Measurements from ENCODE around the gene TTYH3. TPM values are rescaled to one million over a fixed set of nuclear protein-coding genes. Genes with fewer than 3 reads are reported as not detected.

The TTYH3 gene
- total RNA-seq, 2 donors from 2014 or later: 145 to 152 TPM

GRCh38 chr7:2708547-2709310, 76.9 kb downstream of the TTYH3 start:
- peak; percentile 46 for DNase-seq
- Histone ChIP-seq H3K36me3 (ENCODE audit: control insufficient read depth, insufficient read depth, low read length) (no peaks in the 10 kb centered on the region), H3K27me3 (ENCODE audit: control insufficient read depth, insufficient read depth, low read length, poor library complexity, severe bottlenecking) (no peaks in the 10 kb centered on the region), H3K9ac (ENCODE audit: extremely low read depth, low read length, poor library complexity, severe bottlenecking) (no peak overlapping the region), H3K4me1 (ENCODE audit: control insufficient read depth, insufficient read depth, low read length) (no peaks in the 10 kb centered on the region), H3K4me3 (ENCODE audit: low read length) (no peak overlapping the region), H3K9me3 (ENCODE audit: control insufficient read depth, low read length) (no peaks in the 10 kb centered on the region), H3K27ac (ENCODE audit: low read depth, low read length) (no peak overlapping the region)
- Mint-ChIP-seq H3K27ac (no peak overlapping the region), H3K9me3 (no peaks in the 10 kb centered on the region), H3K36me3 (ENCODE audit: low read depth) (peaks cover 6% of the 10 kb centered on the region), H3K27me3 (ENCODE audit: insufficient read depth) (no peaks in the 10 kb centered on the region), H3K4me3 (no peak overlapping the region), H3K4me1 (peaks cover 17% of the 10 kb centered on the region)
- WGBS, 2 experiments (ENCODE audit: insufficient coverage in 1 of 2, insufficient read length in 1 of 2): 92 to 95% methylated on average over 13 to 20 of the region's 20 CpGs
- TF ChIP-seq CTCF (conservative IDR thresholded peaks at IDR 0.05): no peak

GRCh38 chr7:2709553-2710285, 77.9 kb downstream of the TTYH3 start:
- Mint-ChIP-seq H3K4me1 (peaks cover 17% of the 10 kb centered on the region), H3K27ac (no peak overlapping the region), H3K27me3 (ENCODE audit: insufficient read depth) (no peaks in the 10 kb centered on the region), H3K9me3 (no peaks in the 10 kb centered on the region), H3K4me3 (no peak overlapping the region), H3K36me3 (ENCODE audit: low read depth) (peaks cover 6% of the 10 kb centered on the region)
- Histone ChIP-seq H3K9ac (ENCODE audit: extremely low read depth, low read length, poor library complexity, severe bottlenecking) (no peak overlapping the region), H3K9me3 (ENCODE audit: control insufficient read depth, low read length) (no peaks in the 10 kb centered on the region), H3K4me1 (ENCODE audit: control insufficient read depth, insufficient read depth, low read length) (no peaks in the 10 kb centered on the region), H3K27me3 (ENCODE audit: control insufficient read depth, insufficient read depth, low read length, poor library complexity, severe bottlenecking) (no peaks in the 10 kb centered on the region), H3K27ac (ENCODE audit: low read depth, low read length) (no peak overlapping the region), H3K36me3 (ENCODE audit: control insufficient read depth, insufficient read depth, low read length) (no peaks in the 10 kb centered on the region), H3K4me3 (ENCODE audit: low read length) (no peak overlapping the region)
- DNase-seq: peak; percentile 97
- peak; percentile 99 for TF ChIP-seq CTCF (conservative IDR thresholded peaks at IDR 0.05)
- 36 to 56% methylated on average over 14 to 35 of the region's 35 CpGs for WGBS, 2 experiments (ENCODE audit: insufficient coverage in 1 of 2, insufficient read length in 1 of 2)

- Mint-ChIP-seq H3K36me3 (ENCODE audit: low read depth) (peaks cover 12% of the 10 kb centered on the region), H3K27ac (no peak overlapping the region), H3K9me3 (no peaks in the 10 kb centered on the region), H3K4me1 (peaks cover 17% of the 10 kb centered on the region), H3K27me3 (ENCODE audit: insufficient read depth) (no peaks in the 10 kb centered on the region), H3K4me3 (no peak overlapping the region)
- TF ChIP-seq CTCF (conservative IDR thresholded peaks at IDR 0.05): no peak
- Histone ChIP-seq H3K9me3 (ENCODE audit: control insufficient read depth, low read length) (no peaks in the 10 kb centered on the region), H3K4me1 (ENCODE audit: control insufficient read depth, insufficient read depth, low read length) (no peaks in the 10 kb centered on the region), H3K4me3 (ENCODE audit: low read length) (no peak overlapping the region), H3K27me3 (ENCODE audit: control insufficient read depth, insufficient read depth, low read length, poor library complexity, severe bottlenecking) (no peaks in the 10 kb centered on the region), H3K36me3 (ENCODE audit: control insufficient read depth, insufficient read depth, low read length) (no peaks in the 10 kb centered on the region), H3K9ac (ENCODE audit: extremely low read depth, low read length, poor library complexity, severe bottlenecking) (no peak overlapping the region), H3K27ac (ENCODE audit: low read depth, low read length) (no peak overlapping the region)
- no peak for DNase-seq
- WGBS, 2 experiments (ENCODE audit: insufficient coverage in 1 of 2, insufficient read length in 1 of 2): 85 to 90% methylated on average over 6 to 11 of the region's 11 CpGs
Observed at GRCh38 chr7:2710286-2710655, 78.5 kb downstream of the TTYH3 start.

Data from endodermal cell (in vitro differentiated cells).